Lung (tissue), 12 donors: ENCODE measurements around the gene TP73. TPM values are rescaled to one million over a fixed set of nuclear protein-coding genes. Genes with fewer than 3 reads are reported as not detected.
A peak's percentile ranks its signal among the peaks of the same experiment; 100 is the strongest.

Experiments
- ATAC-seq: fragments of 200-7000 bp; cut with Tn5 transposase; one replicate; pipeline ENCODE4 v1.9.1; 2020; ENCODE audit warnings: moderate number of reproducible peaks; ENCODE audit not compliant: insufficient read depth, low FRiP score
- DNase-seq, 3 donors: peaks; one replicate each; pipeline ENCODE4 v3.0.0-alpha.2; 2013 to 2017
- H3K27ac ChIP-seq, 2 donors: one replicate each; pipeline ENCODE4 v1.5.1; 2013; ENCODE audit warnings: mild to moderate bottlenecking in 2 of 2, moderate library complexity in 2 of 2, control low read depth in 1 of 2, inconsistent platforms in 1 of 2, low read depth in 1 of 2, low read length in 1 of 2
- H3K27me3 ChIP-seq, 3 donors: one replicate each; pipeline ENCODE4 v1.5.1; 2013; ENCODE audit warnings: low read length in 2 of 3; ENCODE audit not compliant: control insufficient read depth in 3 of 3, insufficient read depth in 3 of 3
- H3K36me3 ChIP-seq, 4 donors: one replicate each; pipeline ENCODE4 v1.5.1; 2013; ENCODE audit warnings: low read length in 4 of 4, mild to moderate bottlenecking in 1 of 4, moderate library complexity in 1 of 4; ENCODE audit not compliant: control insufficient read depth in 4 of 4, insufficient read depth in 4 of 4
- H3K4me1 ChIP-seq, 5 donors: one replicate each; pipeline ENCODE4 v1.5.1; 2013; ENCODE audit warnings: low read length in 5 of 5, mild to moderate bottlenecking in 2 of 5, moderate library complexity in 1 of 5; ENCODE audit not compliant: control insufficient read depth in 5 of 5, insufficient read depth in 5 of 5
- H3K4me3 ChIP-seq: one replicate; pipeline ENCODE4 v1.5.1; 2013; ENCODE audit warnings: mild to moderate bottlenecking, control low read depth, moderate library complexity
- H3K9ac ChIP-seq, 2 donors: one replicate each; pipeline ENCODE4 v1.5.1; 2013; ENCODE audit warnings: low read length in 2 of 2, control low read depth in 1 of 2; ENCODE audit not compliant: insufficient read depth in 1 of 2
- H3K9me3 ChIP-seq, 4 donors: one replicate each; pipeline ENCODE4 v1.5.1; 2013; ENCODE audit warnings: low read length in 3 of 4, mild to moderate bottlenecking in 1 of 4, moderate library complexity in 1 of 4; ENCODE audit not compliant: control insufficient read depth in 4 of 4, insufficient read depth in 3 of 4
- WGBS, 2 donors: extraction: QIAGEN DNeasy Blood & Tissue Kit; methylation state at CpG; one replicate each; pipeline ENCODE4 v1.1.7; 2013; 5-methylcytosine and 5-hydroxymethylcytosine counted together
- polyA plus RNA-seq, 2 donors: library from polyadenylated mRNA; stranded (reverse); fragments of 200-250 nt; gene quantifications; one replicate each; pipeline ENCODE4 v1.2.1, GENCODE V29; 2013
- total RNA-seq, 2 donors: library from RNA; depleted of rRNA in 1 of 2; stranded (reverse); fragments of >200 nt in 1 of 2; gene quantifications; one replicate each; pipeline ENCODE4 v1.2.1, GENCODE V29; 2014 to 2021
- TF ChIP-seq, protein P1 (sequence below): IDR thresholded peaks from 2 replicates; pipeline ENCODE4 v1.5.1; 2012; ENCODE audit warnings: mild to moderate bottlenecking; ENCODE audit errors: control extremely low read depth, extremely low read depth
- donor health status: control.
- donor health status: control.
- donor health status: Bipolar disorder and iron deficiency.
- donor health status: healthy.
- donor health status: DM: yes; HTN: yes; CAD: no.

TP73 gene
- total and polyA plus RNA-seq, 4 donors = 1.7 to 12.3 (median 2.2) TPM

DNA sequence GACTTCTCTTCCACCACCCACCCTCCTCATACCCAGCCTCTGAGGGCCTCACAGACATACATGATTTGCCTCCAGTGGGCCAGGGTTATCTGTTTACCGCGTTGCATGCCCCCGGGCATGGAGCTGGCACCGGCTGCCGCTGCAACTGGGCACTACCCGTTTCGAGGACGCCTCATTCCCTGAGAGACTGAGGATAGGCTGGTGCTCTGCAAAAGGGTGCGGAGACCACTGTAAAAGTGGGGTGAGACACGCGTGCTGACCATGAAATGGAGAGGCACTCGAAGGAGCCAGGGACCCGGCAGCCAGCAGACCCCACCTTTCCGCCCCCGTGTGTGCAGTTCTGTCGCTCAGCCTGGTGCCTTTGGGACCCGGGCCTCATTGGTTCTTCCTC is 20.6 kb downstream of the TP73 start:
- DNase-seq (no peak), ATAC-seq (no peak)
- no peaks in the 10 kb centered on the region for H3K9me3 ChIP-seq
- H3K4me1 ChIP-seq = peaks cover 0 to 20% (median 10%) of the 10 kb centered on the region in 5 donors
- H3K4me3 ChIP-seq = no peak overlapping the region
- peaks cover 0 to 5% (median 0%) of the 10 kb centered on the region in 3 donors for H3K27me3 ChIP-seq
- no peak overlapping the region for H3K27ac ChIP-seq
- no peak overlapping the region for H3K9ac ChIP-seq
- 87 to 90% methylated on average over 17 of the region's 17 CpGs for WGBS, 2 donors
- no peaks in the 10 kb centered on the region for H3K36me3 ChIP-seq
- TF ChIP-seq, protein P1, sequence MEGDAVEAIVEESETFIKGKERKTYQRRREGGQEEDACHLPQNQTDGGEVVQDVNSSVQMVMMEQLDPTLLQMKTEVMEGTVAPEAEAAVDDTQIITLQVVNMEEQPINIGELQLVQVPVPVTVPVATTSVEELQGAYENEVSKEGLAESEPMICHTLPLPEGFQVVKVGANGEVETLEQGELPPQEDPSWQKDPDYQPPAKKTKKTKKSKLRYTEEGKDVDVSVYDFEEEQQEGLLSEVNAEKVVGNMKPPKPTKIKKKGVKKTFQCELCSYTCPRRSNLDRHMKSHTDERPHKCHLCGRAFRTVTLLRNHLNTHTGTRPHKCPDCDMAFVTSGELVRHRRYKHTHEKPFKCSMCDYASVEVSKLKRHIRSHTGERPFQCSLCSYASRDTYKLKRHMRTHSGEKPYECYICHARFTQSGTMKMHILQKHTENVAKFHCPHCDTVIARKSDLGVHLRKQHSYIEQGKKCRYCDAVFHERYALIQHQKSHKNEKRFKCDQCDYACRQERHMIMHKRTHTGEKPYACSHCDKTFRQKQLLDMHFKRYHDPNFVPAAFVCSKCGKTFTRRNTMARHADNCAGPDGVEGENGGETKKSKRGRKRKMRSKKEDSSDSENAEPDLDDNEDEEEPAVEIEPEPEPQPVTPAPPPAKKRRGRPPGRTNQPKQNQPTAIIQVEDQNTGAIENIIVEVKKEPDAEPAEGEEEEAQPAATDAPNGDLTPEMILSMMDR = no peak

DNA sequence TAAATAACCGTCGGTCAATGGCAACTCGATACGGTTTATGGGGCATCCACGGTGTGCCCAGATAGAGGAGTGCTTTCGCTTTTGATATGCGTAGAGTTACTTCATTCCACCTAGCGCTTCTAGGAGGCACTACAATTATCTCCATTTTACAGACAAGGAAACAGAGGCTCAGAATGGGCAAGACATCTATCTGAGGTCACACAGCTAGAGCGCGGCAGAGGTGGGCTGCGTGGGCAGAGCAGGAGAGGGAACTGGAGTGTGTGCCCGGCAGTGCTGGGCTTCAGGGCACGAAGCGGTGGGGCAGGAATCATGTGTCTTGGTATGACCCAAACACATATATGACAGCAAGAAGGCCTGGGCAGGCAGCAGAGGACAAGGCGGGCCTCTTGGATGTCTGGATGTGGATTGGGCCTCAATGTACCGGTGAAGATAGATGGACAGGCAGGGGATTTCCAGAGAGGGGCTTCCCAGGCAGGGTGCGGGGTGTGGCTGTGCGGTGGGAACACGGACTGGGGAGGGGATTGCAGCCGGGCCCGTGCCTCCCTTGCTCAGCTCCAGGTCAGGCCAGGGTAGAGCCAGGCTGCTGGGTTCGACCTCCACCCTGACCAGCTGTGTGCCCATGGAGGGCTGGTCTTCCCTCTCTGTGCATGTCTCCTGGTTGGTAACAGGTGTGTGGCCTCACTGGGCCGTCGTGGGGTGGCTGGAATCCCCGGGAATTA is 21.2 kb downstream of the TP73 start:
- peaks cover 0 to 5% (median 0%) of the 10 kb centered on the region in 3 donors for H3K27me3 ChIP-seq
- TF ChIP-seq, protein P1 = no peak
- no peak overlapping the region for H3K4me3 ChIP-seq
- DNase-seq = no peak
- no peak overlapping the region for H3K9ac ChIP-seq
- no peaks in the 10 kb centered on the region for H3K36me3 ChIP-seq
- WGBS, 2 donors = 79 to 88% methylated on average over 25 of the region's 25 CpGs
- no peaks in the 10 kb centered on the region for H3K9me3 ChIP-seq
- H3K4me1 ChIP-seq = peaks cover 0 to 18% (median 10%) of the 10 kb centered on the region in 5 donors
- ATAC-seq = no peak
- no peak overlapping the region for H3K27ac ChIP-seq

DNA sequence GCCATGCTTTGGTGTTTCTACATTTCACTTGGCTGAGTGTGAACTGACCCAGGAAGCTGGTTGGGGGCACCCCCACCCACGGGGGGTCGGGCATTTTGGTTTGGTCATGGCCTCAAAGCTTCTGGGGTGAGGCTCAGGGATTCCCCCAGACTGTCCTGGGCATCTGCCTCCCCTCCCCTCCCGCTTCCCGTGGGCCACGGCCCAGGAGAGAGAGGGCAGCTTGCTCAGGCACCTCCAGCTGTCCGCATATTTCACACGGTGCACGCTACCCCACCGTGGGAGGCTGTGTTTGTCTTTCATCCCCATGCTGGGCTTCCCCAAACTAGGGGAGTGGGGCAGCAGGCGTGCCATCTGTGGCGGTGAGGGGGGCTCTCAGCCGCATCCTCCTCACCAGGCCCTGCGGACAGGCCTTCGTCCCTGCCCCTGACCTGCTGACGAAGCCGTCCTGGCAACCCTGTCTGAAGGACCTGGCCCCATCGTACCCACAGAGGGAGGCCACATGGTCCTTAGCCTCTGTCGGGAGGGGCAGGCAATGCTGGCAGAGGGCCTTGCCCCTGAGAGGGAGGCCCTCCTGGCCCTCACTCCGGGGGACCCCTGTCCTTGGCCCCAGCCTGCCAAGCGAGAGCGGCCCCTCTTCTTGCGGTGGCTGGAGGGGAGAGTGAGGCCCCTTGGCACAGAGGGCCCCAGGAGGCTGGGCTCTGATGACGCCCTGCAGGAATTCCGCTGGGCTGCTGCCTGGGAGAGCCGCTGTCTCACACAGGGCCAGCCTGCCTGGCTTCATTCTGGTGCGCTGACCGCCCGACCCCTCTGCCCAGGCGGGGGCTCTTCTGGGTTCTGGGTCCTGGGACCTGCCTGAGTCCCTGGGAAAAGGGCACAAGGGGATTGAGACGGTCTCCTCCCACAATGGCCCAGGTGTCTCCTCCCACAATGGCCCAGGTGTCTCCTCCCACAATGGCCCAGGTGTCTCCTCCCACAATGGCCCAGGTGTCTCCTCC is 22.1 kb downstream of the TP73 start:
- H3K27ac ChIP-seq = no peak overlapping the region
- no peak overlapping the region for H3K4me3 ChIP-seq
- ATAC-seq = no peak
- H3K9me3 ChIP-seq = no peaks in the 10 kb centered on the region
- peaks cover 0 to 5% (median 0%) of the 10 kb centered on the region in 3 donors for H3K27me3 ChIP-seq
- no peaks in the 10 kb centered on the region for H3K36me3 ChIP-seq
- H3K4me1 ChIP-seq = peaks cover 0 to 12% (median 2%) of the 10 kb centered on the region in 5 donors
- peak; percentile 58 to 69 (median 59) for DNase-seq
- H3K9ac ChIP-seq = no peak overlapping the region
- TF ChIP-seq, protein P1 = no peak
- 58 to 71% methylated on average over 30 of the region's 30 CpGs for WGBS, 2 donors
